Fibroblast of the aortic adventitia (primary cell): ENCODE data around the gene HNRNPAB. TPM values are rescaled to one million over a fixed set of nuclear protein-coding genes. Genes with fewer than 3 reads are reported as not detected.
"Not testable (repeated sequence)": the region's sequence is repeated elsewhere in the genome, so short reads cannot be mapped to it uniquely, and the experiment has no call there.

Experiments
- DNase-seq: peaks from one replicate; pipeline ENCODE4 v3.0.0-alpha.2; 2010; ENCODE audit warnings: low read depth
- H3K4me3 ChIP-seq: 2 replicates; pipeline ENCODE4 v1.5.1; 2011; ENCODE audit warnings: low read depth, mild to moderate bottlenecking, control low read depth, low read length, moderate library complexity
- total RNA-seq: library from RNA; depleted of rRNA; stranded (reverse); fragments of >200 nt; gene quantifications from 2 replicates; pipeline ENCODE4 v1.2.3, GENCODE V29; 2012; ENCODE audit warnings: low replicate concordance
- TF ChIP-seq, protein P1 (sequence below): IDR thresholded peaks from 2 replicates; pipeline ENCODE4 v1.5.1; 2011; ENCODE audit warnings: mild to moderate bottlenecking, low read length, control low read depth, inconsistent platforms; ENCODE audit not compliant: insufficient read depth

The HNRNPAB gene
- total RNA-seq, 1 donor, result 106 TPM

GRCh38 chr5:178247481-178248456 is 43.4 kb downstream of the HNRNPAB start:
- DNase-seq, result no peak
- TF ChIP-seq, protein P1, sequence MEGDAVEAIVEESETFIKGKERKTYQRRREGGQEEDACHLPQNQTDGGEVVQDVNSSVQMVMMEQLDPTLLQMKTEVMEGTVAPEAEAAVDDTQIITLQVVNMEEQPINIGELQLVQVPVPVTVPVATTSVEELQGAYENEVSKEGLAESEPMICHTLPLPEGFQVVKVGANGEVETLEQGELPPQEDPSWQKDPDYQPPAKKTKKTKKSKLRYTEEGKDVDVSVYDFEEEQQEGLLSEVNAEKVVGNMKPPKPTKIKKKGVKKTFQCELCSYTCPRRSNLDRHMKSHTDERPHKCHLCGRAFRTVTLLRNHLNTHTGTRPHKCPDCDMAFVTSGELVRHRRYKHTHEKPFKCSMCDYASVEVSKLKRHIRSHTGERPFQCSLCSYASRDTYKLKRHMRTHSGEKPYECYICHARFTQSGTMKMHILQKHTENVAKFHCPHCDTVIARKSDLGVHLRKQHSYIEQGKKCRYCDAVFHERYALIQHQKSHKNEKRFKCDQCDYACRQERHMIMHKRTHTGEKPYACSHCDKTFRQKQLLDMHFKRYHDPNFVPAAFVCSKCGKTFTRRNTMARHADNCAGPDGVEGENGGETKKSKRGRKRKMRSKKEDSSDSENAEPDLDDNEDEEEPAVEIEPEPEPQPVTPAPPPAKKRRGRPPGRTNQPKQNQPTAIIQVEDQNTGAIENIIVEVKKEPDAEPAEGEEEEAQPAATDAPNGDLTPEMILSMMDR, result no peak
- H3K4me3 ChIP-seq, result no peak overlapping the region

GRCh38 chr5:178248750-178249149 is 44.4 kb downstream of the HNRNPAB start:
- TF ChIP-seq, protein P1, result no peak
- no peak overlapping the region for H3K4me3 ChIP-seq
- no peak for DNase-seq

DNA sequence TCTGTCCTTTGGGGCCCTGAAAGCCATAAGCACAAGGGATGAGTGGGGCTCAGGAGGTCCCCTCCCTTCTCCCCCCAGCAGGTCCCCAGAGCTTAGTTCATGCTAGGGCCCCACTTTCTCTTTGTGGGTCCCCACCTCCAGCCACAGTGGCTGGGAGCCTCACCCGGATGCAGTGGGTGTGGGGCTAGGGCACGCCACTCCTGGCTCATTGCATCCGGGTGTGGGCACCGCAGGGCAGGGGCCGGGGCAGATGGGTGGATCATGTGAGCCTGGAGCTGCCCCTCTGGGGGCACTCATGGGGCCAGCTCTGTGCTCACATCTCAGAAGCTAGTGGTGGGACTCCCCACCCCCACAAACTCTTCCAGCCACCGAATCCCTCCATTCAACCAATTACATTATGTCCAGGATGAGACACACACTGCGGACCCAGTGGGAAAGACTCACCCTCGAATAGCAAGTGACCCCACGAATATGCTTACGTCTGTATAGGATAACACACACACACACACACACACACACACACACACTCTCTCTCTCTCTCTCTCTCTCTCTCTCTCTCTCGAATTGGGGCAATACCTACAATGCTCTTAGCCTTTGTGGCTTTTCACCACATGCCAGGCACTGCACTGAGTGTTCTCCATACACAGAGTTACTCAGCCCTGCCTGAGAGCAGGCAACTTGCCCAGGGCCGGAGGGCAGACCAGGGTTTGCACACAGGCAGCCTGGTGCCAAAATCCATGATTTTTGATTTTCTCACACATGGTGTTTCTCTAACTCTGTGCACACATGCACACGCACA is 45.1 kb downstream of the HNRNPAB start:
- peak; percentile 27 for DNase-seq
- TF ChIP-seq, protein P1, result no peak
- H3K4me3 ChIP-seq, result no peak overlapping the region

- TF ChIP-seq, protein P1, result no peak
- DNase-seq, result no peak
- H3K4me3 ChIP-seq, result no peak overlapping the region
These were observed 45.9 kb downstream of the HNRNPAB start for GRCh38 chr5:178250263-178250662.

DNA sequence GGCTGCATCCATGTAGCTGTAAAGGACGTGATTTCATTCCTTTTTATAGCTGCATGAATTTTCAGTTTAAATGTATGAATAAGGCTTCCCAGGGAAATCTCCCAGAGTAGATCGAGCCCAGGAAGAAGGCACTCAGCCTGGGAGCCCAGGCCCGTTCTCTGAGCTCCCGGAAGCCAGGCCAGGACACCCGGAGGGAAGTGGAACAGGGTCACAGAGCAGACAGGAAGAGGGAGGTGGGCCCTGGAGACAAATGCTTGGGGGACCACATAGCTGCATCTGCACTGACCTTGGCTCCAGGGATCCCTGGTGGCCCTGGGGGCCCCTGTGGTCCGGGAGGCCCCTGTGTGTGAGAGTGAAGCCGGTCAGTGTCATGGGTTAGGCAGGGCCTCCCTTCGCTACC is 47.9 kb downstream of the HNRNPAB start:
- no peak for DNase-seq
- H3K4me3 ChIP-seq, result no peak overlapping the region

GRCh38 chr5:178253632-178254031 is 49.3 kb downstream of the HNRNPAB start:
- DNase-seq, H3K4me3 ChIP-seq: not testable (repeated sequence)

More for the DNA sequence above, 47.9 kb downstream of the HNRNPAB start:
- TF ChIP-seq, protein P1, result no peak

GRCh38 chr5:178256746-178257145 is 52.4 kb downstream of the HNRNPAB start:
- DNase-seq, result no peak
- TF ChIP-seq, protein P1, result no peak
- H3K4me3 ChIP-seq, result no peak overlapping the region
